ENCODE measurements around the gene TCF19. TPM values are rescaled to one million over a fixed set of nuclear protein-coding genes. Genes with fewer than 3 reads are reported as not detected.

Gene TCF19
- total RNA-seq, 1 experiment from 2014 or later: 26.0 TPM

- Histone ChIP-seq H3F3A (ENCODE audit: insufficient read depth, low read depth) (no peaks in the 10 kb centered on the region; the same call in 1 of the 2 replicates), H2AFZ (no peak within 1 kb of the TSS), H3K4me3 (no peak within 1 kb of the TSS), H3K9me3 (ENCODE audit: insufficient read depth, low read depth) (no peaks in the 10 kb centered on the region), H3K4me1 (replicated peaks; ENCODE audit: insufficient read depth) (no peaks in the 10 kb centered on the region), H3K79me2 (ENCODE audit: low read depth) (no peaks in the 10 kb centered on the region), H3K36me3 (ENCODE audit: low read depth) (no peaks in the 10 kb centered on the region), H3K27me3 (ENCODE audit: insufficient read depth, low read depth) (no peaks in the 10 kb centered on the region), H3K9me2 (ENCODE audit: insufficient read depth) (no peaks in the 10 kb centered on the region), H4K20me1 (ENCODE audit: insufficient read depth) (no peaks in the 10 kb centered on the region), H3K4me2 (no peak within 1 kb of the TSS), H3K27ac (no peak within 1 kb of the TSS)
- ChIA-PET CTCF (interaction anchor here (0.7 to 1.6 kb wide), 2 partner anchors 49 to 53 kb away, joined by 3 to 4 read pairs; no protein-coding TSS in a partner anchor), POLR2A (ENCODE audit: unreplicated experiment) (interaction anchor here (0.6 kb wide), 1 partner anchor 421 kb away, joined by 3 read pairs; no protein-coding TSS in a partner anchor)
- DNase-seq: peak in 1 of 2 experiments; percentile 55
- no peak for TF ChIP-seq EZH2 (IDR thresholded peaks at IDR 0.05; ENCODE audit: low read depth)
- TF ChIP-seq, protein P1, sequence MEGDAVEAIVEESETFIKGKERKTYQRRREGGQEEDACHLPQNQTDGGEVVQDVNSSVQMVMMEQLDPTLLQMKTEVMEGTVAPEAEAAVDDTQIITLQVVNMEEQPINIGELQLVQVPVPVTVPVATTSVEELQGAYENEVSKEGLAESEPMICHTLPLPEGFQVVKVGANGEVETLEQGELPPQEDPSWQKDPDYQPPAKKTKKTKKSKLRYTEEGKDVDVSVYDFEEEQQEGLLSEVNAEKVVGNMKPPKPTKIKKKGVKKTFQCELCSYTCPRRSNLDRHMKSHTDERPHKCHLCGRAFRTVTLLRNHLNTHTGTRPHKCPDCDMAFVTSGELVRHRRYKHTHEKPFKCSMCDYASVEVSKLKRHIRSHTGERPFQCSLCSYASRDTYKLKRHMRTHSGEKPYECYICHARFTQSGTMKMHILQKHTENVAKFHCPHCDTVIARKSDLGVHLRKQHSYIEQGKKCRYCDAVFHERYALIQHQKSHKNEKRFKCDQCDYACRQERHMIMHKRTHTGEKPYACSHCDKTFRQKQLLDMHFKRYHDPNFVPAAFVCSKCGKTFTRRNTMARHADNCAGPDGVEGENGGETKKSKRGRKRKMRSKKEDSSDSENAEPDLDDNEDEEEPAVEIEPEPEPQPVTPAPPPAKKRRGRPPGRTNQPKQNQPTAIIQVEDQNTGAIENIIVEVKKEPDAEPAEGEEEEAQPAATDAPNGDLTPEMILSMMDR (conservative IDR thresholded peaks at IDR 0.05): no peak
- intact Hi-C loops (cut with micrococcal nuclease; ENCODE audit: unreplicated experiment): loop anchor here (5.0 kb wide), 1 partner anchor 228 kb away; no protein-coding TSS in a partner anchor
- no TSS peak for BruUV-seq (replicated peaks)
Measured at GRCh38 chr6:31138982-31139381, 19.4 kb upstream of the TCF19 start, which contains the start of gene PSORS1C2. TSS of gene PSORS1C2 (minus strand) at chr6:31139066. CDS start at chr6:31139026, 40 bp downstream.

- H3K4me3 ChIP-seq: no peak overlapping the region
- ChIA-PET POLR2A (ENCODE audit: unreplicated experiment) (interaction anchor here (0.7 kb wide), 2 partner anchors 13 to 19 kb away, joined by 4 to 6 read pairs; partner anchors contain the start of gene TCF19), CTCF (interaction anchor here (1.6 kb wide), 1 partner anchor 53 kb away, joined by 3 read pairs; no protein-coding TSS in a partner anchor)
- no peak overlapping the region for H3K27ac ChIP-seq
- TF ChIP-seq, protein P1 (conservative IDR thresholded peaks at IDR 0.05): no peak
- H4K20me1 ChIP-seq (ENCODE audit: insufficient read depth): no peaks in the 10 kb centered on the region
- H3K9me3 ChIP-seq (ENCODE audit: insufficient read depth, low read depth): no peaks in the 10 kb centered on the region
- no peaks in the 10 kb centered on the region for H3K4me1 ChIP-seq (replicated peaks; ENCODE audit: insufficient read depth)
- H3K79me2 ChIP-seq (ENCODE audit: low read depth): no peaks in the 10 kb centered on the region
- no peaks in the 10 kb centered on the region; the same call in 1 of the 2 replicates for H3F3A ChIP-seq (ENCODE audit: insufficient read depth, low read depth)
- H3K9me2 ChIP-seq (ENCODE audit: insufficient read depth): no peaks in the 10 kb centered on the region
- BruUV-seq (replicated peaks): no TSS peak
- no peaks in the 10 kb centered on the region for H3K36me3 ChIP-seq (ENCODE audit: low read depth)
- intact Hi-C loops (cut with micrococcal nuclease; ENCODE audit: unreplicated experiment): loop anchor here (5.0 kb wide), 1 partner anchor 228 kb away; no protein-coding TSS in a partner anchor
- DNase-seq: no peak
- no peaks in the 10 kb centered on the region for H3K27me3 ChIP-seq (ENCODE audit: insufficient read depth, low read depth)
- H2AFZ ChIP-seq: no peak overlapping the region
- no peak overlapping the region for H3K4me2 ChIP-seq
Measured at GRCh38 chr6:31139599-31139998, 18.8 kb upstream of the TCF19 start.

DNA sequence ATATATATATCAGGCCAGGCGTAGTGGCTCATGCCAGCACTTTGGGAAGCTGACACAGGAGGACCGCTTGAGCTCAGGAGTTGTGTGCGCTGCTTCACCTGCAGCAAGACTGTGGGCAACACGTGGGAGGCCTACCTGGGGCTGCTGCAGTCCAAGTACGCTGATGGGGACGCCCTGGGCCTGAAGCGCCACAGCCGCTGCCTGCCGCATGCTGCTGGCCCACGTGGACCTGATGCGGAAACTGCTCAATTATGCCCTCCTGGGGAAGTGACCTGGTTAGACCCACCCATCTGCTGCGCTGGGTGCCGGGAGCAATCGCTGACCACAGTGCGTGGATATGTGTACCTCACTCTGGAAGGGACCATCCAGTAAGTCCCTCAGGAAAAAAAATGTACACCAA lies 17.7 kb upstream of the TCF19 start:
- H3K79me2 ChIP-seq (ENCODE audit: low read depth): no peaks in the 10 kb centered on the region
- H3K4me1 ChIP-seq (replicated peaks; ENCODE audit: insufficient read depth): no peaks in the 10 kb centered on the region
- H3K27ac ChIP-seq: no peak overlapping the region
- ChIA-PET POLR2A (ENCODE audit: unreplicated experiment) (no interaction called here), CTCF (interaction anchor here (0.6 kb wide), 1 partner anchor 17 kb away, joined by 4 read pairs; no protein-coding TSS in a partner anchor)
- H3K36me3 ChIP-seq (ENCODE audit: low read depth): no peaks in the 10 kb centered on the region
- H3K4me2 ChIP-seq: no peak overlapping the region
- DNase-seq: no peak
- no peaks in the 10 kb centered on the region for H4K20me1 ChIP-seq (ENCODE audit: insufficient read depth)
- intact Hi-C loops (cut with micrococcal nuclease; ENCODE audit: unreplicated experiment): no loop called here
- BruUV-seq (replicated peaks): no TSS peak
- no peaks in the 10 kb centered on the region for H3K9me2 ChIP-seq (ENCODE audit: insufficient read depth)
- no peak overlapping the region for H3K4me3 ChIP-seq
- no peak overlapping the region for H2AFZ ChIP-seq
- TF ChIP-seq, protein P1 (conservative IDR thresholded peaks at IDR 0.05): no peak
- no peak for TF ChIP-seq EZH2 (IDR thresholded peaks at IDR 0.05; ENCODE audit: low read depth)
- no peaks in the 10 kb centered on the region; the same call in 1 of the 2 replicates for H3F3A ChIP-seq (ENCODE audit: insufficient read depth, low read depth)
- no peaks in the 10 kb centered on the region for H3K9me3 ChIP-seq (ENCODE audit: insufficient read depth, low read depth)
- H3K27me3 ChIP-seq (ENCODE audit: insufficient read depth, low read depth): no peaks in the 10 kb centered on the region

Data from PC-9 (cell line).